Neural progenitor cell (in vitro differentiated cells): ENCODE data around the gene CDC25B. TPM values are rescaled to one million over a fixed set of nuclear protein-coding genes. Genes with fewer than 3 reads are reported as not detected.

Experiments
- DNase-seq: peaks from one replicate; pipeline ENCODE4 v3.0.0-alpha.2; 2016; ENCODE audit warnings: low spot score
- H2AFZ ChIP-seq: fragments of 200-600 bp; sonication (generic); replicated peaks from 2 replicates; pipeline ENCODE4 v1.6.1; 2016; ENCODE audit warnings: antibody characterized with exemption
- H3F3A ChIP-seq: fragments of 200-600 bp; sonication (generic); 2 replicates; pipeline ENCODE4 v1.6.1; 2016; ENCODE audit warnings: antibody characterized with exemption, low read depth
- H3K27ac ChIP-seq: fragments of 200-600 bp; sonication (generic); 2 replicates; pipeline ENCODE4 v1.5.1; 2016; ENCODE audit warnings: mild to moderate bottlenecking
- H3K27me3 ChIP-seq: fragments of 200-600 bp; sonication (generic); 2 replicates; pipeline ENCODE4 v1.6.1; 2016; ENCODE audit warnings: mild to moderate bottlenecking, moderate library complexity
- H3K36me3 ChIP-seq: fragments of 200-600 bp; sonication (generic); 2 replicates; pipeline ENCODE4 v1.5.1; 2016
- H3K4me1 ChIP-seq: fragments of 200-600 bp; sonication (generic); 2 replicates; pipeline ENCODE4 v1.6.1; 2016; ENCODE audit warnings: mixed run types
- H3K4me2 ChIP-seq: fragments of 200-600 bp; sonication (generic); 2 replicates; pipeline ENCODE4 v1.6.1; 2016
- H3K4me3 ChIP-seq: fragments of 200-600 bp; sonication (generic); 2 replicates; pipeline ENCODE4 v1.5.1; 2016
- H3K79me2 ChIP-seq: fragments of 200-600 bp; sonication (generic); 2 replicates; pipeline ENCODE4 v1.6.1; 2016; ENCODE audit warnings: low read depth
- H3K9ac ChIP-seq: fragments of 200-600 bp; sonication (generic); 2 replicates; pipeline ENCODE4 v1.6.1; 2016
- H3K9me3 ChIP-seq: fragments of 200-600 bp; sonication (generic); 2 replicates; pipeline ENCODE4 v1.5.1; 2016; ENCODE audit warnings: low read depth
- H4K20me1 ChIP-seq: fragments of 200-600 bp; sonication (generic); 2 replicates; pipeline ENCODE4 v1.6.1; 2016; ENCODE audit warnings: low read depth
- H3K27ac Mint-ChIP-seq: 3 replicates; pipeline ENCODE4 v1.8.0; 2021; ENCODE audit warnings: mixed read lengths
- H3K27me3 Mint-ChIP-seq: 2 replicates; pipeline ENCODE4 v1.8.0; 2022; ENCODE audit warnings: low read depth, mild to moderate bottlenecking, inconsistent platforms, moderate library complexity, mixed read lengths; ENCODE audit not compliant: insufficient read depth
- H3K36me3 Mint-ChIP-seq: 3 replicates; pipeline ENCODE4 v1.8.0; 2021; ENCODE audit warnings: mixed read lengths
- H3K4me1 Mint-ChIP-seq: 3 replicates; pipeline ENCODE4 v1.8.0; 2021; ENCODE audit warnings: mixed read lengths
- H3K4me3 Mint-ChIP-seq: 3 replicates; pipeline ENCODE4 v1.8.0; 2021; ENCODE audit warnings: mild to moderate bottlenecking, moderate library complexity, mixed read lengths
- H3K9me3 Mint-ChIP-seq: 3 replicates; pipeline ENCODE4 v1.8.0; 2020; ENCODE audit warnings: mixed read lengths
- CTCF ChIP-seq: fragments of 200-600 bp; sonication (generic); IDR thresholded peaks from 2 replicates; pipeline ENCODE4 v1.5.1; 2017; ENCODE audit warnings: antibody characterized with exemption, mild to moderate bottlenecking
- EZH2 ChIP-seq: fragments of 200-600 bp; sonication (generic); IDR thresholded peaks from 2 replicates; pipeline ENCODE4 v1.6.1; 2017; ENCODE audit warnings: antibody characterized with exemption, mild to moderate bottlenecking, moderate library complexity
- EZH2phosphoT487 ChIP-seq: fragments of 200-600 bp; sonication (generic); IDR thresholded peaks from 2 replicates; pipeline ENCODE4 v1.6.1; 2017; ENCODE audit warnings: antibody characterized with exemption
- total RNA-seq: library from RNA; depleted of rRNA; stranded (reverse); fragments of >200 nt; gene quantifications from 2 replicates; pipeline ENCODE4 v1.2.3, GENCODE V29; 2015; ENCODE audit warnings: low replicate concordance

CDC25B gene
- total RNA-seq, 1 donor from 2014 or later, result 9.3 TPM

- Histone ChIP-seq H3K9me3 (no peaks in the 10 kb centered on the region), H3K27ac (no peak overlapping the region), H3K27me3 (peaks cover 88% of the 10 kb centered on the region), H3K79me2 (no peaks in the 10 kb centered on the region), H3K36me3 (no peaks in the 10 kb centered on the region), H3K4me1 (peaks cover 4% of the 10 kb centered on the region), H2AFZ (peak overlapping the region; percentile 54), H3K4me2 (peak overlapping the region; percentile 77), H3K9ac (no peak overlapping the region), H4K20me1 (peaks cover 25% of the 10 kb centered on the region), H3F3A (peaks cover 26% of the 10 kb centered on the region), H3K4me3 (peak overlapping the region; percentile 37)
- H3K4me3 Mint-ChIP-seq, result no peak overlapping the region
- no peak for TF ChIP-seq CTCF
- no peak for TF ChIP-seq EZH2
- no peak for TF ChIP-seq EZH2phosphoT487
- DNase-seq, result no peak
- H3K36me3 Mint-ChIP-seq, result peaks cover 7% of the 10 kb centered on the region
- peaks cover 13% of the 10 kb centered on the region for H3K4me1 Mint-ChIP-seq
- H3K9me3 Mint-ChIP-seq, result peaks cover 11% of the 10 kb centered on the region
- peaks cover 47% of the 10 kb centered on the region for H3K27me3 Mint-ChIP-seq
- H3K27ac Mint-ChIP-seq, result no peak overlapping the region
Measured at GRCh38 chr20:3749087-3749688, 46.9 kb upstream of the CDC25B start.

DNA sequence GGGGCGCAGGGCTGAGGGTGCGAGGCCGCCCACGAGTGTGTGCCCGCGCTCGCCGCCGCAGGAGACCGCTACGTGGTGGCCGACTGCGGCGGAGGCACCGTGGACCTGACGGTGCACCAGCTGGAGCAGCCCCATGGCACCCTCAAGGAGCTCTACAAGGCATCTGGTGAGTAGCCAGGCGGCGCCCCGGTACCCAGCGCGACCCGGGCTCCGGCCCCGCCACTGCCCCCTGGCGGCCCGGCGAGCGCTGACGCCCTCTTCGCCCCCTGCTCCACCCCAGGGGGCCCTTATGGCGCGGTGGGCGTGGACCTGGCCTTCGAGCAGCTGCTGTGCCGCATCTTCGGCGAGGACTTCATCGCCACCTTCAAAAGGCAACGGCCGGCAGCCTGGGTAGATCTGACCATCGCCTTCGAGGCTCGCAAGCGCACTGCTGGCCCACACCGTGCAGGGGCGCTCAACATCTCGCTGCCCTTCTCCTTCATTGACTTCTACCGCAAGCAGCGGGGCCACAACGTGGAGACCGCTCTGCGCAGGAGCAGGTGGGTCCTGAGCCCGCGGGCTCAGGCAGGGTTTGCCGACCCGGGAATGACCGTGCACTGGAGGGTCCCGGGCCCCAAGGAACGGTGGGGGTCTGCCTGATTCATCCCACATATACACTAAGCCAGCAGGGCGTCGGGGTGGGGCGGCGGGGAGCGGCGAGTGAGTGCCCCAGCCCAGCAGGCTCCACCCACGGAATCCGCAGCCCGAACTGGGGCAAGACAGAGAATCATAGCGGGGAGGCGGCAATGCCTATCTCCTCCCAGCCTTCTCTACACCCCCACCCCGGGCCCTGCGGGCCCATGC, 46.2 kb upstream of the CDC25B start:
- Mint-ChIP-seq H3K36me3 (peaks cover 9% of the 10 kb centered on the region), H3K9me3 (peaks cover 6% of the 10 kb centered on the region), H3K27ac (no peak overlapping the region), H3K4me3 (no peak overlapping the region), H3K4me1 (peaks cover 13% of the 10 kb centered on the region), H3K27me3 (peaks cover 45% of the 10 kb centered on the region)
- H3K4me2 ChIP-seq, result peak overlapping the region; percentile 77
- no peaks in the 10 kb centered on the region for H3K36me3 ChIP-seq
- peaks cover 25% of the 10 kb centered on the region for H4K20me1 ChIP-seq
- H3K4me3 ChIP-seq, result peak overlapping the region; percentile 37
- no peak overlapping the region for H3K9ac ChIP-seq
- DNase-seq, result peak; percentile 85
- peaks cover 26% of the 10 kb centered on the region for H3F3A ChIP-seq
- no peak for TF ChIP-seq EZH2
- peak; percentile 59 for TF ChIP-seq EZH2phosphoT487
- peak; percentile 90 for TF ChIP-seq CTCF
- H3K27me3 ChIP-seq, result peaks cover 81% of the 10 kb centered on the region
- no peaks in the 10 kb centered on the region for H3K79me2 ChIP-seq
- H2AFZ ChIP-seq, result peak overlapping the region; percentile 80
- H3K9me3 ChIP-seq, result no peaks in the 10 kb centered on the region
- H3K4me1 ChIP-seq, result peaks cover 4% of the 10 kb centered on the region
- no peak overlapping the region for H3K27ac ChIP-seq

DNA sequence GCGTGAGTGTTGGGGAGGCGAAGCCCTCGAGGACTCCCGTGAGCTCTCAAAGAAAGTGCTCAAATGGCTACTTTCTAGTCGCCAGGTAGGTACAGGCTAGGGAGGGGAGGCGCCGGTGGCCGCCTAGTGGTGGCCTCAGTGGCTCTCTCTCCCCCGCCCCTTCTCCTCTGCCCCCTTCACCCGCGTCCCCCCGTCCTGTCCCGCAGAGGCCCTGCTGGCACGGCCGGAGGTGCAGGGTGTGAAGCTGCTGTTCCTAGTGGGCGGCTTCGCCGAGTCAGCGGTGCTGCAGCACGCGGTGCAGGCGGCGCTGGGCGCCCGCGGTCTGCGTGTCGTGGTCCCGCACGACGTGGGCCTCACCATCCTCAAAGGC, 44.8 kb upstream of the CDC25B start:
- Histone ChIP-seq H3K79me2 (no peaks in the 10 kb centered on the region), H4K20me1 (peaks cover 25% of the 10 kb centered on the region), H3K4me3 (peak overlapping the region; percentile 45), H3K4me1 (peaks cover 4% of the 10 kb centered on the region), H3K9ac (no peak overlapping the region), H2AFZ (peak overlapping the region; percentile 56), H3K27ac (no peak overlapping the region), H3K27me3 (peaks cover 67% of the 10 kb centered on the region), H3K4me2 (peak overlapping the region; percentile 82), H3K9me3 (no peaks in the 10 kb centered on the region), H3K36me3 (no peaks in the 10 kb centered on the region), H3F3A (peaks cover 26% of the 10 kb centered on the region)
- H3K9me3 Mint-ChIP-seq, result peaks cover 6% of the 10 kb centered on the region
- H3K4me3 Mint-ChIP-seq, result no peak overlapping the region
- no peak overlapping the region for H3K27ac Mint-ChIP-seq
- DNase-seq, result peak; percentile 35
- H3K36me3 Mint-ChIP-seq, result peaks cover 9% of the 10 kb centered on the region
- peaks cover 43% of the 10 kb centered on the region for H3K27me3 Mint-ChIP-seq
- H3K4me1 Mint-ChIP-seq, result peaks cover 13% of the 10 kb centered on the region
- TF ChIP-seq CTCF, result peak; percentile 44
- no peak for TF ChIP-seq EZH2
